RWPE2 (cell line): Measurements from ENCODE around the gene UVRAG.

Experiments
- ATAC-seq: fragments of 200-7000 bp; cut with Tn5 transposase; 3 replicates; pipeline ENCODE4 v1.9.1; 2021; ENCODE audit warnings: low read depth
- DNase-seq: peaks from one replicate; pipeline ENCODE4 v3.0.0-alpha.2; 2020; ENCODE audit warnings: low spot score
- H3K27ac ChIP-seq: fragments of 450-650 bp; 2 replicates; pipeline ENCODE4 v1.5.1; 2017; ENCODE audit warnings: mild to moderate bottlenecking; ENCODE audit not compliant: poor library complexity, severe bottlenecking
- H3K27me3 ChIP-seq: fragments of 250-450 bp; sonication (Bioruptor Pico); 2 replicates; pipeline ENCODE4 v1.5.1; 2021; ENCODE audit warnings: mild to moderate bottlenecking, moderate library complexity; ENCODE audit not compliant: insufficient read depth, poor library complexity, severe bottlenecking
- H3K36me3 ChIP-seq: fragments of 250-450 bp; sonication (Bioruptor Pico); 2 replicates; pipeline ENCODE4 v1.5.1; 2020; ENCODE audit warnings: low read depth, mild to moderate bottlenecking, moderate library complexity
- H3K4me1 ChIP-seq: fragments of 250-450 bp; sonication (Bioruptor Pico); 2 replicates; pipeline ENCODE4 v1.5.1; 2021; ENCODE audit warnings: mild to moderate bottlenecking, moderate library complexity; ENCODE audit not compliant: insufficient read depth, poor library complexity, severe bottlenecking
- H3K4me3 ChIP-seq: fragments of 250-450 bp; sonication (Bioruptor Pico); 2 replicates; pipeline ENCODE4 v1.5.1; 2021; ENCODE audit warnings: mild to moderate bottlenecking, moderate library complexity; ENCODE audit not compliant: severe bottlenecking
- H3K9me3 ChIP-seq: fragments of 250-450 bp; sonication (Bioruptor Pico); 2 replicates; pipeline ENCODE4 v1.5.1; 2021; ENCODE audit warnings: mild to moderate bottlenecking, moderate library complexity; ENCODE audit not compliant: severe bottlenecking
- CTCF ChIP-seq: fragments of 450-650 bp; IDR thresholded peaks from one replicate; pipeline ENCODE4 v1.5.1; 2017; ENCODE audit warnings: mild to moderate bottlenecking, moderate library complexity; ENCODE audit not compliant: poor library complexity, severe bottlenecking

Gene UVRAG

DNA sequence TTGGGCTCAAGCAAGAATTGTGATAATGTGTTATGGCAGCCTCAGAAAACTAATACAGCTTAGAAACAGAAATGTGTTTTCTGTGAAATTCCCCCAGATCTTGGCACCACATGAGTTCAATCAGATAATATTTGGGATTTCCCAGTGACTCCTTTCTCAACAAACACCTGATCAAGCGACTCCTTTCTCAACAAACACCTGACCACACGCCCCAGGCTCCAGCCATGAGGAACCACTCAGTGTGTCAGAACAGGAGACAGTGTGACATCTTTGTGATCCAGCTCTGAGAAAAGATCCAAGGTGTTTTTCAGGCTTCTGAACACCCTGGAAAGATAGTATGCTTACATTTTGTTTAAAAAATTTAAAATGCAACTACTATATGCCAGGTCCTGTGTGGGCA is 1.9 kb upstream of the UVRAG start:
- Histone ChIP-seq H3K9me3 (no peaks in the 10 kb centered on the region), H3K27ac (peak overlapping the region; percentile 86)

DNA sequence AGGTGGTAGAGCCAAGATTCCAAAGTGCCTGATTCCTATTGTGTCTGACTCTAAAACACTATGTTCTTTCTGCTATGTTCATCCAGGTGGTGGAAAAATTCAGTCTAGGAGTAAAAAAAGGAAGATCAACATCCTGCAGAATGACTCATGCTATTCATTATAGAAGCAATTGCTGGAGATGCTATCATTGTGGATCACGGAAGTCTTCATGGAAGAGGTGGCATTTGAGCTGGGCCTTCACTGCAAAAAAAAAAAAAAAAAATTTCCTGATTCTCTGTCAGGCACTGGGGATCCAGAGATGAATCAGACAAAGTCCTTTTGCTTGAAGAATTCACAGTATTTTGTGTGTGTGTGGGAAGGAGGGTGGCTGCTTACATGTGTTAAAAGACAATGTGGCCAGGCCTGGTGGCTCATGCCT is 1.4 kb upstream of the UVRAG start:
- ATAC-seq = no peak; the same call in 2 of the 3 replicates

More for the DNA sequence above, 1.9 kb upstream of the UVRAG start:
- Histone ChIP-seq H3K27me3 (no peaks in the 10 kb centered on the region), H3K36me3 (no peaks in the 10 kb centered on the region), H3K4me3 (no peak overlapping the region), H3K4me1 (peaks cover 31% of the 10 kb centered on the region)
- ATAC-seq (no peak), DNase-seq (no peak)
- no peak for TF ChIP-seq CTCF

GRCh38 chr11:75814363-75814676 is 690 bp upstream of the UVRAG start:
- no peak for DNase-seq
- H3K4me1 ChIP-seq = peaks cover 31% of the 10 kb centered on the region
- peak overlapping the region; percentile 82 for H3K4me3 ChIP-seq
- no peaks in the 10 kb centered on the region for H3K27me3 ChIP-seq
- TF ChIP-seq CTCF = no peak
- peak; percentile 37 for ATAC-seq
- H3K27ac ChIP-seq = peak overlapping the region; percentile 86
- H3K9me3 ChIP-seq = no peaks in the 10 kb centered on the region
- H3K36me3 ChIP-seq = no peaks in the 10 kb centered on the region

More for the DNA sequence above, 1.4 kb upstream of the UVRAG start:
- Histone ChIP-seq H3K4me3 (no peak overlapping the region), H3K27me3 (no peaks in the 10 kb centered on the region), H3K27ac (peak overlapping the region; percentile 86), H3K9me3 (no peaks in the 10 kb centered on the region), H3K36me3 (no peaks in the 10 kb centered on the region), H3K4me1 (peaks cover 31% of the 10 kb centered on the region)
- TF ChIP-seq CTCF = peak; percentile 12
- no peak for DNase-seq

- TF ChIP-seq CTCF = no peak
- H3K27ac ChIP-seq = peak overlapping the region; percentile 86
- ATAC-seq = peak; percentile 8
Measured at GRCh38 chr11:75815345-75816168, 547 bp downstream of the UVRAG start.

More at GRCh38 chr11:75815345-75816168, 547 bp downstream of the UVRAG start:
- Histone ChIP-seq H3K4me3 (peak overlapping the region; percentile 82), H3K27me3 (no peaks in the 10 kb centered on the region), H3K36me3 (no peaks in the 10 kb centered on the region), H3K4me1 (peaks cover 31% of the 10 kb centered on the region), H3K9me3 (no peaks in the 10 kb centered on the region)
- no peak for DNase-seq
